ENCODE results near the gene GLIPR1L1.
"Not testable (repeated sequence)": the region's sequence is repeated elsewhere in the genome, so short reads cannot be mapped to it uniquely, and the experiment has no call there.

Gene GLIPR1L1

GRCh38 chr12:75334384-75335030, at the start of gene GLIPR1L1:
GLIPR1L1 (plus strand) TSS chr12:75334670; CDS start chr12:75334729, 59 bp downstream.
- DNase-seq (ENCODE audit: low spot score) (peak; percentile 49), FAIRE-seq (peak; percentile 12)

GRCh38 chr12:75288860-75289259, 45.6 kb upstream of the GLIPR1L1 start:
- no peak for FAIRE-seq
- no peak for DNase-seq (ENCODE audit: low spot score)

GRCh38 chr12:75289753-75290152, 44.7 kb upstream of the GLIPR1L1 start:
- peak; percentile 39 for FAIRE-seq
- no peak for DNase-seq (ENCODE audit: low spot score)

GRCh38 chr12:75291014-75291413, 43.5 kb upstream of the GLIPR1L1 start:
- no peak for DNase-seq (ENCODE audit: low spot score)
- no peak for FAIRE-seq

GRCh38 chr12:75294336-75294735, 40.1 kb upstream of the GLIPR1L1 start:
- FAIRE-seq (no peak), DNase-seq (ENCODE audit: low spot score) (no peak)

- DNase-seq (ENCODE audit: low spot score), result no peak
- FAIRE-seq, result no peak
Observed at GRCh38 chr12:75294797-75295196, 39.7 kb upstream of the GLIPR1L1 start.

- FAIRE-seq (no peak), DNase-seq (ENCODE audit: low spot score) (no peak)
Observed at GRCh38 chr12:75302225-75302624, 32.2 kb upstream of the GLIPR1L1 start.

GRCh38 chr12:75302781-75303180, 31.7 kb upstream of the GLIPR1L1 start:
- FAIRE-seq (no peak), DNase-seq (ENCODE audit: low spot score) (no peak)

GRCh38 chr12:75305412-75306332, 28.8 kb upstream of the GLIPR1L1 start:
- DNase-seq (ENCODE audit: low spot score), result no peak
- no peak for FAIRE-seq

GRCh38 chr12:75308279-75308678, 26.2 kb upstream of the GLIPR1L1 start:
- DNase-seq (ENCODE audit: low spot score) (no peak), FAIRE-seq (no peak)

GRCh38 chr12:75311369-75311768, 23.1 kb upstream of the GLIPR1L1 start:
- FAIRE-seq, result no peak

GRCh38 chr12:75315518-75315917, 19.0 kb upstream of the GLIPR1L1 start:
- peak; percentile 31 for DNase-seq (ENCODE audit: low spot score)
- FAIRE-seq, result no peak

More at GRCh38 chr12:75311369-75311768, 23.1 kb upstream of the GLIPR1L1 start:
- DNase-seq (ENCODE audit: low spot score), result no peak

GRCh38 chr12:75317784-75318183, 16.7 kb upstream of the GLIPR1L1 start:
- FAIRE-seq (no peak), DNase-seq (ENCODE audit: low spot score) (no peak)

GRCh38 chr12:75322464-75322863, 12.0 kb upstream of the GLIPR1L1 start:
- DNase-seq (ENCODE audit: low spot score) (no peak), FAIRE-seq (no peak)

GRCh38 chr12:75323663-75324062, 10.8 kb upstream of the GLIPR1L1 start:
- no peak for FAIRE-seq

GRCh38 chr12:75327642-75328041, 6.8 kb upstream of the GLIPR1L1 start:
- no peak for DNase-seq (ENCODE audit: low spot score)
- FAIRE-seq, result peak; percentile 72

More at GRCh38 chr12:75323663-75324062, 10.8 kb upstream of the GLIPR1L1 start:
- no peak for DNase-seq (ENCODE audit: low spot score)

- peak; percentile 51 for DNase-seq (ENCODE audit: low spot score)
- FAIRE-seq, result peak; percentile 8
Observed at GRCh38 chr12:75329918-75330826, 4.3 kb upstream of the GLIPR1L1 start, which contains the start of gene CAPS2. CAPS2 (minus strand) TSS chr12:75330324; CDS start chr12:75326498, 3,826 bp downstream.

- no peak for DNase-seq (ENCODE audit: low spot score)
- FAIRE-seq, result no peak
Observed at GRCh38 chr12:75337905-75338304, 3.4 kb downstream of the GLIPR1L1 start.

- DNase-seq (ENCODE audit: low spot score), result no peak
- no peak for FAIRE-seq
Observed at GRCh38 chr12:75341873-75342272, 7.4 kb downstream of the GLIPR1L1 start.

GRCh38 chr12:75345531-75345930, 11.1 kb downstream of the GLIPR1L1 start:
- FAIRE-seq, result no peak
- no peak for DNase-seq (ENCODE audit: low spot score)

- DNase-seq (ENCODE audit: low spot score); FAIRE-seq: not testable (repeated sequence)
Observed at GRCh38 chr12:75346215-75346614, 11.7 kb downstream of the GLIPR1L1 start.

All from RCC 7860 (cell line).